ENCODE measurements around the gene ZNF79.

DNA sequence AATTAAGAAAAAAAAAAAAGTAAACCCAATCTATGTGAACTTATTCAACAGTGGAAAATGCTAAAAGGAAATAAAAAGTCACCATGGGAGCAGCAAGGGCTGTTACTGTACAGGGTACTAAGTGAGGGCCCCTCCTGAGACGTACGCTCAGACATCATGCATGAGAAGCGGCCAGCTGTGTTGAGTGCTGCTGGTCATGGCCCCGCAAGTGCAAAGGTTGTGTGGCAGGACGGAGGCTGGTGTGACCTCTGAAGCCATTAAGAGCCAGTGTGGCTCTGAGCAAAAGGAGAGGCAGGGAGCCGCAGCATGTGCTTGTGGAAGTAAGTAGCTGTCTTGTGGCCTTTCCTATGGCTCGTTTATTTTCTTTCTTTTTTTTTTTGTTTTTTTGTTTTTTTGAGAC, 3.1 kb upstream of the ZNF79 start:
- TF ChIP-seq, protein P1, sequence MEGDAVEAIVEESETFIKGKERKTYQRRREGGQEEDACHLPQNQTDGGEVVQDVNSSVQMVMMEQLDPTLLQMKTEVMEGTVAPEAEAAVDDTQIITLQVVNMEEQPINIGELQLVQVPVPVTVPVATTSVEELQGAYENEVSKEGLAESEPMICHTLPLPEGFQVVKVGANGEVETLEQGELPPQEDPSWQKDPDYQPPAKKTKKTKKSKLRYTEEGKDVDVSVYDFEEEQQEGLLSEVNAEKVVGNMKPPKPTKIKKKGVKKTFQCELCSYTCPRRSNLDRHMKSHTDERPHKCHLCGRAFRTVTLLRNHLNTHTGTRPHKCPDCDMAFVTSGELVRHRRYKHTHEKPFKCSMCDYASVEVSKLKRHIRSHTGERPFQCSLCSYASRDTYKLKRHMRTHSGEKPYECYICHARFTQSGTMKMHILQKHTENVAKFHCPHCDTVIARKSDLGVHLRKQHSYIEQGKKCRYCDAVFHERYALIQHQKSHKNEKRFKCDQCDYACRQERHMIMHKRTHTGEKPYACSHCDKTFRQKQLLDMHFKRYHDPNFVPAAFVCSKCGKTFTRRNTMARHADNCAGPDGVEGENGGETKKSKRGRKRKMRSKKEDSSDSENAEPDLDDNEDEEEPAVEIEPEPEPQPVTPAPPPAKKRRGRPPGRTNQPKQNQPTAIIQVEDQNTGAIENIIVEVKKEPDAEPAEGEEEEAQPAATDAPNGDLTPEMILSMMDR (IDR thresholded peaks at IDR 0.05), result no peak
- TF ChIP-seq POLR2AphosphoS5 (IDR thresholded peaks at IDR 0.05) (no peak), POLR2A (IDR thresholded peaks at IDR 0.05) (no peak)

Data from prostate gland (tissue), 2 donors.